ENCODE results near the gene TRIM56.
"Not testable (repeated sequence)": the region's sequence is repeated elsewhere in the genome, so short reads cannot be mapped to it uniquely, and the experiment has no call there.

TRIM56 gene

GRCh38 chr7:101092266-101092905, 7.1 kb downstream of the TRIM56 start:
- not testable (repeated sequence) for DNase-seq

GRCh38 chr7:101093906-101094305, 8.6 kb downstream of the TRIM56 start:
- DNase-seq, result no peak

- DNase-seq, result no peak
These were observed 9.1 kb downstream of the TRIM56 start for GRCh38 chr7:101094376-101094775.

- peak; percentile 45 for DNase-seq
These were observed 9.6 kb downstream of the TRIM56 start for GRCh38 chr7:101094791-101095375.

DNA sequence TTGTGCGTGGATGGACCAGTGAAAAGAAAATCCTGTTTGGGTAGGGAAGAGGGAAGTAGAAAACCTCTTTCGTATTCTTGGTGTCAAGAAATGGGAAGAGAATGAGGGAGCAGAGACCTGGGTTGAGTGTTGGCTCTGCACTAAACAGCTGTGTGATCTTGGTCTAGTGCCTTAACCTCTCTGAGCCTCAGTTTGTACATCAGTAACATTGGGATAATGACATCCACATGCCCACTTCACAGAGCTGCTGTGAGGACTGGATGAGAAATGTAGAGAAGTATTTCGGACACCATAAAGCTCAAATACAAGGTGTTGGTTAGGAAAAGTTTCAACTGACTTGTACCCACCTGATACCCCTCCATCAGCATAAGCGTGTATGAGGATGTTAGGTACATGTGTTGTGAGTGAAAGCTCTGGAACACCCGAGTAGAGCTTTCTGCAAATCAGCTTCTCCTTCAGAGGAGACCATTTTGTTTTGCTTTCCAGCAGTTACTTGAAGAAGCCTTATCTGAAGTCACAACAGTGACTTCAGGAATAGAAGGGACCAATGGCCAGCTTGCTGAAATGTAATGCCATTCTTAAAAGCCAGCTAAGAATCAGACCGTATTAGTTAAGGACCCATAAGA, 11.2 kb downstream of the TRIM56 start:
- DNase-seq, result no peak

DNA sequence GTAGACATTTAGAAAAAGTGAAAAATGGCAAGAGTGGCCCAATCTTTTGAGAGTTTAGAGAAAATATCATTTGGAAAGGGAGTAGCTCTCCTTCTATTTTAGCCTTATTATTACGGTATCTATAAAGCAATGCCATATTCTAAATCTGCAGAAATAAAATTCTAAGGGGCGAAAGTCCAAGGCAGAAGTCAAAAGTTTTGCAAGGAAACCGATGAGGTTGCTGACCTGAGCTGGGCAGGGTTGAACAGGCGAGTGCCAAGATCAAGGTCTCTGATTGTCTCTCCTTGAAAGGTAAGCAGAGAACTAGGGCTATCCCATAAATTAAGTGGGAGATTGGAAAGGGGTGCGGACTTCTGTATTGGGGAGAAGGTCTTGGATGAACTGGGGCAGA, 11.7 kb downstream of the TRIM56 start:
- no peak for DNase-seq

GRCh38 chr7:101097561-101097960, 12.3 kb downstream of the TRIM56 start:
- DNase-seq, result no peak

- peak; percentile 78 for DNase-seq
These were observed 14.9 kb downstream of the TRIM56 start for GRCh38 chr7:101099969-101100781.

DNA sequence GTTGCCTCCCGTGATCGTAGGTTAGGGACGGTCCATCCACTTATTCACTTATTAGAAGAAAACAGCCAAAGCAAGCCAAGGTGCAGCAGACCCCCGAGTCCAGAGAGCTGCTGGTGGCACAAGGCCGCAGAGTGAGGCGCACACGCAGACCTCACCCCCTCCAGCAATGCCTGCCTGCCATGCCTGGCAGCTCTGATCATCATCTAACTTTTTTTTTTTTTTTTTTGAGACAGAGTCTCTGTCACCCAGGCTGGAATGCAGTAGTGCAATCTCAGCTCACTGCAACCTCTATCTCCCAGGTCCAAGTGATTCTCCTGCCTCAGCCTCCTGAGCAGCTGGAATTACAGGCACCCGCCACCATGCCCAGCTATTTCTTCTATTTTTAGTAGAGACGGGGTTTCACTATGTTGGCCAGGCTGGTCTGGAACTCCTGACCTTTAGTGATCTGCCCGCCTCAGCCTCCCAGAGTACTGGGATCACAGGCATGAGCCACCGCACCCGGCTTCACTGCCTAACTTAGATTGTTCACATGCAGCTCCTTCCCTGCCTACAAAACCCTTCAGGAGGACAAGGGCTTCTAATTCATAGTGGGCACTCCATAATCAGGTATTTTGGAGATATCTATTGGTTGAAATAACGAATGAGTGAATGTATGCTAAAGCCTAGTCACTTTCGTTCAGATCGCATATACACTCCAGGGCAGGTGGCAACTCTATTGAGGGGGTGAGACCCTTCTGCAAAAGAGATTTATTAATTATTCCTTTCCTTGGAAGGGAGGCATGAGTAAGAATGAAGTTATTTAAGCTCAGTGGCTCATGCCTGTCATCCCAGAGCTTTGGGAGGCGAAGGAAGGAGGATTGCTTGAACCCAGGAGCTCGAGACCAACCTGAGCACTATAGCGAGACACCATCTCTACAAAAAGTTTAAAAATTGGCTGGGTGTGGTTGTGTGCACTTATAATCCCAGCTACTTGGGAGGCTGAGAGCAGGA, 15.9 kb downstream of the TRIM56 start:
- DNase-seq, result no peak

DNA sequence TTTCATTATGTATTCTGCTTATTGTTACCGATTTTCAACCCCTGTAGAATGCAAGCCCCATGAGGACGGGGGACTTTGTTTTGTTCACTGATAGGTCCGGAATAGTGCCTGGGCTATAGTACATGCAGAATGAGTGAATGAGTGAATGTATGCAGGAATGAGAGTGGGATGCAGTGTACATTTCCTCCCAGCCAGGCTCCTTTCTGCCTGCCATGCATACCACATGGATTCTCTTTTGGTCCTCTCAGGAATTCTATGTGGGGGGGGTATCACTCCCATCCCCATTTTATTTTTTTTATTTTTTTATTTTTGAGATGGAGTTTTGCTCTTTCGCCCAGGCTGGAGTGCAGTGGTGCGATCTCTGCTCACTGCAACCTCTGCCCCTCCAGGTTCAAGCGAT, 16.7 kb downstream of the TRIM56 start:
- DNase-seq, result no peak

DNA sequence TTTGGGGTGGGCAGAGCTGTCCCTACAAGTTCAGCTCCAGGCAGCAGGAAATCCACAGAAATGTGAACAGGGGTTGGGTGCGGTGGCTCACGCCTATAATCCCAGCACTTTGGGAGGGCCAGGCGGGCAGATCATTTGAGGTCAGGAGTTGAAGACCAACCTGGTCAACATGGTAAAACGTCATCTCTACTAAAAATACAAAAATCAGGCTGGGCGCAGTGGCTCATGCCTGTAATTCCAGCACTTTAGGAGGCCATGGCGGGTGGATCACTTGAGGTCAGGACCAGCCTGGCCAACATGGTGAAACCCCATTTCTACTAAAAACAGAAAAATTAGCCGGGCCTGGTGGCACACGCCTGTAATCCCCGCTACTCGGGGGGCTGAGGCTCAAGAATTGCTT, 18.4 kb downstream of the TRIM56 start:
- DNase-seq, result not testable (repeated sequence)

DNA sequence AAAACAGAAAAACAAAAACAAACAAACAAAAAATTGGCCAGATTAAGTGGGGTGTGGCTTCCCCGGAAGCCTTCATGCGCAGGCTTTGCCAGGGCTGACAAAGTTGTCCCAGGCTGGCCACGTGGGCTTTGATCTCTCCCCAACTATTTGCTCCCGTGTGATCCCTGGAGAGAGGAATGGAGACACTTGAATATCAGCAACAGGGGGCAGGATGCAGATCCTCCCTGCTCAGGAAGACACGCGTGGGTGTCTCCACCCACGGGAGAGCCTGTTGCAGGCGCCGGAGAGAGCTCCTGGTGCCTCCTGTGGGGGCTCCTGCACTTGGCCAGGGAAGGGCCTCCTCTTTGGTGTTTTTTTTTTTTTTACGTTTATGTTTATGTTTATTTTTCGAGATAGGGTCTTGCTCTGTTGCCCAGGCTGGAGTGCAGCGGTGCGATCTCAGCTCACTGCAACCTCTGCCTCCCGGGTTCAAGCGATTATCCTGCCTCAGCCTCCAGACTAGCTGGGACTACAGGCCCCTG, 19.0 kb downstream of the TRIM56 start:
- DNase-seq, result no peak

DNA sequence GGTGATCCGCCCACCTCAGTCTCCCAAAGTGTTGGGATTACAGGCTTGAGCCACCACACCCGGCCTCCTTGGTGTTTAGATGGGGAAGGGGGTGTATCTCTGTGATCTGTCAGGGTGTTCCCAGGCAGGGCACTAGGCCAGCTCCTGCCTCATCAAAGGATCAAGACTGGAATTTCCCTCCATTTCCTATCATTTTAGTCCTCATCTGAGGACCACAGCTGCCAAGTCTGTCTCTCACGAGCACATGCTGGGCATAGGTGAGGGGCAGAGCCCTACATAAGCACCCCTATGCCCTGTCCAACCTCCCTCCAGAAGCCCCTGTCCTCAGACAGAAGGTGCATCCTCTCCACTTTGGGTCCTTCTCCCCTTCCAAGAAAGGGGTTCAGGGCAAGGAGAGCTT, 19.5 kb downstream of the TRIM56 start:
- DNase-seq, result no peak

DNA sequence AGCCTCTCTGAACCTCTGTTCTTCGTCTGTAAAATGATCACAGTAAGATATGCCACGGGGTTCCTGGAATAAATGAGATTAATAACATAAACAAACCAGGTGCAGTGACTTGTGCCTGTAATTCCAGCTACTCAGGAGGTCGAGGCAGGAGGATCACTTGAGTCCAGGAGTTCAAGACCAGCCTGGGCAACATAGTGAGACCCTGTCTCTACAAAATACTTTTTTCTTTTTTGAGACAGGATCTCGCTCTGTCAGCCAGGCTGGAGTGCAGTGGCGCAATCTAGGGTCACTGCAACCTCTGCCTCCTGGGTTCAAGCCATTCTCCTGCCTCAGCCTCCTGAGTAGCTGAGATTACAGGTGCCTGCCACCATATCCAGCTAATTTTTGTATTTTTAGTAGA, 20.0 kb downstream of the TRIM56 start:
- DNase-seq, result not testable (repeated sequence)

DNA sequence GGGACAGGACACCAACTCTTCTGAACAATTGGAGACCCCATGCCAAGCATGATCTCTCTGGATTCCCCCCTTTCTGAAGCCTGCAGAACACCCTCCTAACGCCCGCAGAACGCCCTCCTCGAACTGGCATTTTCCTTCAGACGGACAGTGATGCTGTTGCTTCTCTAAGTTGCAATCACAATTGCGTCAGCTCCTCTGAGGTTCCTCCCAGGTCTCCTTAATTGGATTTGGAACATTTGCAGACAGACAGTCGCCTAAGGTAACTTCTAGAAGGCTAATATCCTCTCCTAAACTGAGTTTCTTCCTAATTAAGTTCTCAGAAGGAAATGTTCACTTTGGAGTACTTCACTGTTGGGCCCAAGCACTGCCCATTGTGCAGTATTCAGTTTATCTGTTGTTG, 21.1 kb downstream of the TRIM56 start:
- DNase-seq, result no peak

DNA sequence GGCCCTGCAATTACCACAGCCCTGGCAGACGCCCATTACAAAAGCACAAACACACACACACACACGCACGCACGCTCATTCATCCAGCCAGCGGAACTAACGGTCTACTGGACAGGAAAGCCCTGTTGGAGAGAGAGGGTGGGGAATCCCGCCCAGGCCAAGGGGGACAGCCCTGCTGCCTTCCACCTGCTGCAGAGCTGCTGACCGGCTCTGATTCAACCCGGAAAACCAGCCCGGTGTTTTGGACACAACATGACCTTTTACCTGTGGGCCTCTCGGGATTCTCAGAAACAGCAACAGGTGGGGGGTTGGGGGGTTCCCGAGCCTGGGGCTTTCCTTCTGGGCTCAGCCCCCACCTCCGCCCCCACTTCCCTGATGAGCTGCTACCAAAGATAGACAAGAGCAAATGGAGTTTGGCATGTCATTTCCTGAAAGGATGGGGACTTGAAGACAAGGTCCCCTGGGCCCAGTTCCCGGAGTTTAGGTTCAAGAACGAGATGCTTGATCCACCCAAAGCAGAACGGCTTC, 23.1 kb downstream of the TRIM56 start:
- no peak for DNase-seq

- DNase-seq, result no peak
These were observed 23.7 kb downstream of the TRIM56 start for GRCh38 chr7:101108961-101109360.

GRCh38 chr7:101109368-101109767, 24.1 kb downstream of the TRIM56 start:
- no peak for DNase-seq

DNA sequence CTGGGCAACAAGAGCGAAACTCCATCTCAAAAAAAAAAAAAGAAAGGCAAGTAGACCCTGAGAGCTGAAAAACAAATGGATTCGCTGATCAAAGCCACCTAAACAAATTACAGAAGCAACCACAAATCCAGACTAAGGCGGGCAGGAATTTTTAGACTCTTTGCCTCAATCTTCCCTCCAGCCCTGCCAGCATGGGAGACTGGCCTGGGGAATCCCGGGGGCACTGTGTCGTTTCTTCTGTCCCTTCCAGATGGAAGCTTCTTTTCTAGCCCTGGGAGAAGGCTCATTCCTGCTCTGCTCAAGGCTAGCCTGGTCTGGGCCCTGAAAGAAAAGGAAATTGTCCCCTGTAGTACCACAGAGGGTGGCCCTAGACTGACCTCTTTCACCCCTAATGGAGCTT, 26.0 kb downstream of the TRIM56 start:
- no peak for DNase-seq

GRCh38 chr7:101112233-101112632, 27.0 kb downstream of the TRIM56 start:
- DNase-seq, result no peak

DNA sequence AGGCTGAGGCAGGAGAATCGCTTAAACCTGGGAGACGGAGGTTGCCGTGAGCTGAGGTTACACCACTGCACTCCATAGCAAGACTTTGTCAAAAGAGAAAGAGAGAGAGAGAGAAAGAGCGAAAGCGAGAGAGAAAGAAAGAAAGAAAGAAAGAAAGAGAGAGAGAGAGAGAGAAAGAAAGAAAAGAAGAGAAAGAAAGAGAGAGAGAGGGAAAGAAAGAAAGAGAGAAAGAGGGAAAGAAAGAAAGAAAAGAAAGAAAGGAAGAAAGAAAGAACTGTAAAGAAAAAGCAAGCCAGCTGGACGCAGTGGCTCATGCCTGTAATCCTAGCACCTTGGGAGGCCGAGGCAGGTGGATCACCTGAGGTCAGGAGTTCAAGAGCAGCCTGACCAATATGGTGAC, 27.9 kb downstream of the TRIM56 start:
- DNase-seq, result not testable (repeated sequence)

DNA sequence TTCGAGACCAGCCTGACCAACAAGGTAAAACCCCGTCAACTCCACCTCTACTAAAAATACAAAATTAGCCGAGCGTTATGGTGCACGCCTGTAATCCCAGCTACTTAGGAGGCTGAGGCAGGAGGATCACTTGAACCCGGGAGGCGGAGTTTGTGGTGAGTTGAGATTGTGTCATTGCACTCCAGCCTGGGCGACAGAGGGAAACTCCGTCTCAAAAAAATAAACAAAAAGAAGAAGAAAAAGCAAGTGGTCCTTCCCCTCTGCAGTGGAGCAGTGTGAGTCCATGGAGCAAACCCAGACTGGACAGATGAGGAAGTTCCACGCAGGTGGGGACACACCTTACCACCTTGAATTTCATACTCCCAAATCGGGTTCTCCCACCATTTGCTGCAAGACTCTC, 28.6 kb downstream of the TRIM56 start:
- DNase-seq, result no peak

Measured in stimulated activated CD4-positive, alpha-beta T cell treated with anti-CD3 and anti-CD28 coated beads, Interleukin-1b, Interleukin-23, amount 100 ng/mL, for 48 hours (primary cell).